ENCODE data around the gene TLE5. TPM values are rescaled to one million over a fixed set of nuclear protein-coding genes. Genes with fewer than 3 reads are reported as not detected.

Gene TLE5
- total RNA-seq, 3 donors from 2014 or later: 232 to 275 (median 258) TPM

- H3K4me1 Mint-ChIP-seq (ENCODE audit: low read depth): peaks cover 3% of the 10 kb centered on the region
- no peaks in the 10 kb centered on the region for H3K27me3 Mint-ChIP-seq (ENCODE audit: low read depth)
- no peaks in the 10 kb centered on the region for H3K9me3 Mint-ChIP-seq
- DNase-seq (no peak), ATAC-seq (no peak)
- H3K36me3 Mint-ChIP-seq (ENCODE audit: insufficient read depth): no peaks in the 10 kb centered on the region
- no peak overlapping the region for H3K4me3 Mint-ChIP-seq
Measured at GRCh38 chr19:3080286-3080685, 18.0 kb upstream of the TLE5 start.

- Mint-ChIP-seq H3K27me3 (ENCODE audit: low read depth) (no peaks in the 10 kb centered on the region), H3K36me3 (ENCODE audit: insufficient read depth) (no peaks in the 10 kb centered on the region), H3K4me1 (ENCODE audit: low read depth) (peaks cover 3% of the 10 kb centered on the region), H3K9me3 (no peaks in the 10 kb centered on the region), H3K4me3 (no peak overlapping the region)
- ATAC-seq: no peak
- DNase-seq: no peak
Measured at GRCh38 chr19:3079578-3079977, 17.3 kb upstream of the TLE5 start.

DNA sequence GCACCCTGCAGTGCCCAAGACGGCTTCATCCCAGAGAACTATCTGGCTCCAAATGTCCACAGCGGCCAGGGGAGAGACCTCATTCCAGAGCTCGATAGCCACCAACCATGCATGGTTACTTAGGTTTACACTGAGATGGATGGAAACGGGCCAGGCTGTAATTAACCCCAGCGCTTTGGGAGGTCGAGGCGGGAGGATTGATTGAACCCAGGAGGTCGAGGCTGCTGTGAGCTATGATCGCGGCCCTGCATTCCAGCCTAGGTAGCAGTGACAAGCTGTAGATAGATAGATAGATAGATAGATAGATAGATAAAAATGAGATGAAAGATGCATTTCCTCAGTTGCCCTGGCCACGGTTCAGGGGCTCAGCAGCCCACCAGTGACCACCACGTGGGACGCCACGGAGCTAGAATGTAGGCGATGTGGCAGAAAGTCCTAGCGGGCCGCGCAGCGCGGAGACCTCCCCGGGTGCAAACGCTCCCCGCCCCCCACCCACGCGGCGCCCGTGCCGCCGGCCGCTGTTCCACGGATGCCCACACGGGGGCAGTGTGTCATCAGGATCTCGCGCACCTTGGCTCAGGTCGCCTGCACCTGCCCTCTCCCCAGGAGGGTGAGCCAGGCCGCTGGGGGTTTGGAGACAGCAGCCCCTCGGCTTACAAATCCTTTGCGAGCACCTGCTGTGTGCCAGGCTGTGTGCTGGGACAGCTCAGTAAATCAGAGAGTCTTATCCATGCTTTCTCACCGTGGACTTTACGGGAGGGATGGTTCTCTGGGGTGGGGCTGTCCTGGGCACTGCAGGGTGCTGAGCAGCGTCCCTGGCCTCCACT, 13.5 kb upstream of the TLE5 start:
- peak overlapping the region; percentile 9 for H3K4me3 Mint-ChIP-seq
- H3K9me3 Mint-ChIP-seq: no peaks in the 10 kb centered on the region
- DNase-seq: peak; percentile 83

DNA sequence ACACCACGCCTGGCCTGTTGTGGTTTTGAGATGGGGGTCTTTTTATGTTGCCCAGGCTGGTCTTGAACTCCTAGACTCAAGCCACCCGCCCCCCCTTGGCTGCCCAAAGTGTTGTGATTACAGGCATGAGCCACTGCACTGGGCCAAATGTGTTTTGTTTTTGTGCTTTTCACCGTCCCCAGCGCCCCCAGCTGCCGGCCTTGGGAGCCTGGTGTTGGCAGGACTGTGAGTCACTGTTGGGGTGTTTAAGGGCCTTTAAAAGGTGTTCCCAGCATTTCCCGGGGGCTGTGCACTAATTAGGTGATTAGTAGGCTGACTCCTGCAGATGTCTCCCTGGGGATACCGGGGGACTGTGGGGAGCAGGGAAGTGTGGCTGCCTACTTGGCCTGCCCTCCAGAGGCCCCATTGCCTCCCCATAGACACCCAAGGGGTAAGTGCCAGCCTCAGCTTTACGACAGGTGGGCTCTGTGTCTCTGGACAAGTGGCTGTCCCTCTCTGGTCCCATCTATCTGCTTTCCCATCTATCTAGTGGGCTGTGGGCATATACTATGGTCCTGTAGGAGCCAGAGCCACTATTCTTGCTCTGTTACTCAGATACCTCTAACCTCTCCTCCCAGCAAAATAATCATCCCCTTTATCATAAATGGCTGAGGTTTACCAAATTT, 11.8 kb upstream of the TLE5 start:
- no peak for DNase-seq
- Mint-ChIP-seq H3K36me3 (ENCODE audit: insufficient read depth) (no peaks in the 10 kb centered on the region), H3K27me3 (ENCODE audit: low read depth) (no peaks in the 10 kb centered on the region), H3K4me1 (ENCODE audit: low read depth) (peaks cover 3% of the 10 kb centered on the region), H3K4me3 (no peak overlapping the region), H3K9me3 (no peaks in the 10 kb centered on the region)
- ATAC-seq: no peak

More for the DNA sequence above, 13.5 kb upstream of the TLE5 start:
- no peaks in the 10 kb centered on the region for H3K27me3 Mint-ChIP-seq (ENCODE audit: low read depth)
- no peaks in the 10 kb centered on the region for H3K36me3 Mint-ChIP-seq (ENCODE audit: insufficient read depth)
- H3K4me1 Mint-ChIP-seq (ENCODE audit: low read depth): peaks cover 3% of the 10 kb centered on the region
- ATAC-seq: peak; percentile 91 to 94

- no peaks in the 10 kb centered on the region for H3K27me3 Mint-ChIP-seq (ENCODE audit: low read depth)
- H3K4me1 Mint-ChIP-seq (ENCODE audit: low read depth): peaks cover 3% of the 10 kb centered on the region
- no peak overlapping the region for H3K4me3 Mint-ChIP-seq
- no peaks in the 10 kb centered on the region for H3K9me3 Mint-ChIP-seq
- DNase-seq (no peak), ATAC-seq (no peak)
- no peaks in the 10 kb centered on the region for H3K36me3 Mint-ChIP-seq (ENCODE audit: insufficient read depth)
Measured at GRCh38 chr19:3073159-3073563, 10.9 kb upstream of the TLE5 start.

GRCh38 chr19:3071768-3072167, 9.5 kb upstream of the TLE5 start:
- ATAC-seq (no peak), DNase-seq (no peak)
- no peak overlapping the region for H3K4me3 Mint-ChIP-seq
- H3K27me3 Mint-ChIP-seq (ENCODE audit: low read depth): no peaks in the 10 kb centered on the region
- H3K9me3 Mint-ChIP-seq: no peaks in the 10 kb centered on the region
- H3K4me1 Mint-ChIP-seq (ENCODE audit: low read depth): peaks cover 3% of the 10 kb centered on the region
- H3K36me3 Mint-ChIP-seq (ENCODE audit: insufficient read depth): no peaks in the 10 kb centered on the region

GRCh38 chr19:3068071-3068470, 5.8 kb upstream of the TLE5 start:
- Mint-ChIP-seq H3K9me3 (no peaks in the 10 kb centered on the region), H3K27me3 (ENCODE audit: low read depth) (no peaks in the 10 kb centered on the region), H3K4me1 (ENCODE audit: low read depth) (peaks cover 15% of the 10 kb centered on the region), H3K36me3 (ENCODE audit: insufficient read depth) (no peaks in the 10 kb centered on the region), H3K4me3 (no peak overlapping the region)
- ATAC-seq: no peak
- no peak for DNase-seq

DNA sequence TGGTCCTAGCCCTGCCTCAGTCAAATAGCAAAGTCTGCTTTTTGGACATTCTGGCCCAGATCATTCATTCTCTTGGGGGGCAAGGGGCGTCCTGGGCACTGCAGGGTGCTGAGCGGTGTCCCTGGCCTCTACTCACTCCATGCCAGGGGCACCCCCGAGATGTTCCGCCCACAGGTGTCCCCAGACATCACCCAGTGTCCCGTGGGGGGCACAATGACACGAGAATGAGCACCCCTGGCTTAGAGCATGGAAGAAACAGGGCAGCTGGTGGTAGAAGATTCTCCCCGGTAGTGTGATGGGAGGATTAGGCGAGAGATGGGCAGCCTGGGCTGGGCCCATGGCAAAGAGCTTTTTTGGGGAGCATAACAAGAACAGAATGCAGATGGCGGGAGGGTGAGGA, 5.3 kb upstream of the TLE5 start:
- H3K4me1 Mint-ChIP-seq (ENCODE audit: low read depth): peaks cover 20% of the 10 kb centered on the region
- H3K27me3 Mint-ChIP-seq (ENCODE audit: low read depth): no peaks in the 10 kb centered on the region
- no peaks in the 10 kb centered on the region for H3K9me3 Mint-ChIP-seq
- DNase-seq (no peak), ATAC-seq (no peak)
- no peak overlapping the region for H3K4me3 Mint-ChIP-seq
- no peaks in the 10 kb centered on the region for H3K36me3 Mint-ChIP-seq (ENCODE audit: insufficient read depth)

DNA sequence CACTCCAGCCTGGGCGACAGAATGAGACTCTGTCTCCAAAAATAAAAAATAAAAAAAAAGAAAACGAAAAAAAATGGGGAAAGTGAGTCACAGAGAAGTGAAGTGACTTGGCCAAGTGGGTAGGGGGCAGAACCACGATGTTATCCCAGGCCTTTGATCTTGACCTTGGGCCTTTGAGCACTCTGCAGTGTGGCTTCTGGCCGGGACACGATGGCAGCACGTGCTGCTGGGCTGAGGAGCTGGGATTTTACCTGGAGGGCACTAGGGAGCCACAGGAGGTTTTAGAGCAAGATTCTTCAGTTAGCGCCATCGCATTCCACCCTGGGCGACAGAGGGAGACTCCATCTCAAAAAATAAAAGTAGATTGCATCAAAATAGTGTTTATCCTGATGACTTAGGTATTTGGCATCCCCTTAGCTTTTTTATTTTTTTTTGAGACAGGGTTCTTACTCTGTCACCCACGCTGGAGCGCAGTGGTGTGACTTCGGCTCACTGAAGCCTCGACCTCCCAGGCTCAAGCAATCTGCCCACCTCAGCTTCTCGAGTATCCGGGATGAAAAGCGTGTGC, 4.3 kb upstream of the TLE5 start:
- no peak overlapping the region for H3K4me3 Mint-ChIP-seq
- ATAC-seq (no peak), DNase-seq (no peak)
- H3K36me3 Mint-ChIP-seq (ENCODE audit: insufficient read depth): no peaks in the 10 kb centered on the region
- no peaks in the 10 kb centered on the region for H3K9me3 Mint-ChIP-seq
- no peaks in the 10 kb centered on the region for H3K27me3 Mint-ChIP-seq (ENCODE audit: low read depth)
- peaks cover 20% of the 10 kb centered on the region for H3K4me1 Mint-ChIP-seq (ENCODE audit: low read depth)

- no peaks in the 10 kb centered on the region for H3K9me3 Mint-ChIP-seq
- no peak overlapping the region for H3K4me3 Mint-ChIP-seq
- DNase-seq (no peak), ATAC-seq (no peak)
- peaks cover 22% of the 10 kb centered on the region for H3K4me1 Mint-ChIP-seq (ENCODE audit: low read depth)
- H3K36me3 Mint-ChIP-seq (ENCODE audit: insufficient read depth): no peaks in the 10 kb centered on the region
- H3K27me3 Mint-ChIP-seq (ENCODE audit: low read depth): no peaks in the 10 kb centered on the region
Measured at GRCh38 chr19:3065675-3066357, 3.5 kb upstream of the TLE5 start.

GRCh38 chr19:3064011-3064330, 1.7 kb upstream of the TLE5 start:
- DNase-seq: no peak
- Mint-ChIP-seq H3K4me1 (ENCODE audit: low read depth) (peaks cover 33% of the 10 kb centered on the region), H3K36me3 (ENCODE audit: insufficient read depth) (no peaks in the 10 kb centered on the region), H3K4me3 (peak overlapping the region; percentile 90), H3K27me3 (ENCODE audit: low read depth) (no peaks in the 10 kb centered on the region), H3K9me3 (no peaks in the 10 kb centered on the region)
- ATAC-seq: no peak

DNA sequence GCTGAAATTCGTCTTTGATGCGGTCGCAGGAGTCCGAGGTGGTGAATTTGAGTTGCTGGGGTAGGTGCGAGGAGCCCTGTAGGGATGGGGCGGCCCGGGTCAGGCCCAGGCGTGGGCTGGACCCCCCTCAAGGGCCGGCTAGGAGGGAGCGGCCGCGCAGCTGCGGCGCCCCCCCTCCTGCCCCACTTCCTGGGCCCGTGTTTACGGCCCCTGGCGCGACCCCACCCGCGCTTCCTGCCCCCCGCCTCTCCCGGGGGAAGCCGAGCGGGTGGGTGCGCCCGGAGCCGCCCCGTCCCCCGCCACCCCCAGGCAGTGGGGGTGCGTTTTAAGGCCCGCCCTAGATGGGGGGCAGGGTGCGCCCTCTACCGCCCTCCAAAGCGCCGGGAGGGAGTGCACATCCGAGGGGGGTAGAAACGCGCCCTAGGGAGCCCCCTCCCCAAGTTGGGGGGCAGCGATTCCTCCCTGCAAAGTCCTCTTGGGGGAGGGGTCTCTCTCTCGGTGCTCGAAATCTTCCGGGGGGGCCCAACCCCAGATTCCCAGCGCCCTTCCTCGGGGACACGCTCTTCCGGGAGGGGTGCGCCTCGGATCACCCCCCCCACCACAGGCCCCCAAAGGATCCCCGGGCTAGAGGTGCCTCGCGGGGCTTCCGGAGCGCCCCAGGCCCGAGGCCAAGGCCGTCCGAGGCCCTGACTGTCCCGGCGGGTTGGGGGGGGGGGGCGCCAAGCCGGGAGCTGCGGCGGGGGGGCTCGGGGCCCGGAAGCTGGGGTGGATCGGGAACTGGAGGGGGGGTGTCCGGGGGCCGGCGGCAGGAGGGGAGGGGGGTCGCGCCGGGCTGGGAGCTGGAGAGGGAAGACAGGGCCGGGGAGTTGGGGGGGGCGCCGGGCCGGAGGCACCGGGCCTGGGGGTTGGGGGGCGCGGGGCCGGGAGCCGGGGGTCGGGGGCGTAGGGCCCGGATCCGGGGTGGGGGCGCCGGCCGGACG, 823 bp downstream of the TLE5 start:
- no peaks in the 10 kb centered on the region for H3K27me3 Mint-ChIP-seq (ENCODE audit: low read depth)
- peak overlapping the region; percentile 80 for H3K4me3 Mint-ChIP-seq
- H3K36me3 Mint-ChIP-seq (ENCODE audit: insufficient read depth): peaks cover 17% of the 10 kb centered on the region
- peak; percentile 71 for DNase-seq
- ATAC-seq: peak; percentile 38 to 52
- no peaks in the 10 kb centered on the region for H3K9me3 Mint-ChIP-seq
- H3K4me1 Mint-ChIP-seq (ENCODE audit: low read depth): peaks cover 50% of the 10 kb centered on the region

GRCh38 chr19:3060857-3061181, 1.5 kb downstream of the TLE5 start:
- Mint-ChIP-seq H3K27me3 (ENCODE audit: low read depth) (no peaks in the 10 kb centered on the region), H3K36me3 (ENCODE audit: insufficient read depth) (peaks cover 17% of the 10 kb centered on the region), H3K9me3 (no peaks in the 10 kb centered on the region), H3K4me3 (peak overlapping the region; percentile 80), H3K4me1 (ENCODE audit: low read depth) (peaks cover 50% of the 10 kb centered on the region)
- DNase-seq (no peak), ATAC-seq (no peak)

DNA sequence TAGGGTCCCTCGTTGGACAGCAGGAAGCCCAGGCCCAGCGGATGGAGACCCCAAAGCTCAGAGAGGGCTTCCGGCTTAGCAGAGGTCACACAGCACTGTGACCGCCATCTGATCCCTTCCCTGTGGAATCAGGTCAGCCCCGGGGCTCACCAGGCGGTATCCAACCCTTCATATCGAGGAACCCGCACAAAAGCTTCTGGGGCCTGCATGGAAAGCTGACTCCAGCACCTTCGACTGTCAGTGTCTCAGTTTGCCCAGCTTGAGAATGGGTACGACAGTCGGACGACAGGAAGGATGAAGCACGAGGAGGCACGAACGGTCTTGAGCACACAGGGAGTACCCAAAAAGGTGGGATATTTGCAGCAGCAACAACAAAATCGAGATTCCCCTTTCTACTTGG, 2.6 kb downstream of the TLE5 start:
- Mint-ChIP-seq H3K36me3 (ENCODE audit: insufficient read depth) (peaks cover 22% of the 10 kb centered on the region), H3K4me1 (ENCODE audit: low read depth) (peaks cover 52% of the 10 kb centered on the region), H3K4me3 (peak overlapping the region; percentile 80), H3K27me3 (ENCODE audit: low read depth) (no peaks in the 10 kb centered on the region), H3K9me3 (no peaks in the 10 kb centered on the region)
- no peak for DNase-seq
- no peak for ATAC-seq

Measured in activated T-cell treated with anti-CD3 and anti-CD28 coated beads, Interleukin-2, amount 50 U/mL, for 4 hours (primary cell).